NCI-H187 treated with DMSO at 0.1 percent for 48 hours (cell line): ENCODE results near the gene PAX6.

Source experiments
- DNase-seq: peaks from one replicate; lab custom pipeline; 2025; lab: John Stamatoyannopoulos, UW

Gene PAX6

GRCh38 chr11:31808721-31809540, 2.2 kb downstream of the PAX6 start:
- DNase-seq = no peak

- DNase-seq = no peak
Observed at GRCh38 chr11:31807799-31808667, 3.1 kb downstream of the PAX6 start.

DNA sequence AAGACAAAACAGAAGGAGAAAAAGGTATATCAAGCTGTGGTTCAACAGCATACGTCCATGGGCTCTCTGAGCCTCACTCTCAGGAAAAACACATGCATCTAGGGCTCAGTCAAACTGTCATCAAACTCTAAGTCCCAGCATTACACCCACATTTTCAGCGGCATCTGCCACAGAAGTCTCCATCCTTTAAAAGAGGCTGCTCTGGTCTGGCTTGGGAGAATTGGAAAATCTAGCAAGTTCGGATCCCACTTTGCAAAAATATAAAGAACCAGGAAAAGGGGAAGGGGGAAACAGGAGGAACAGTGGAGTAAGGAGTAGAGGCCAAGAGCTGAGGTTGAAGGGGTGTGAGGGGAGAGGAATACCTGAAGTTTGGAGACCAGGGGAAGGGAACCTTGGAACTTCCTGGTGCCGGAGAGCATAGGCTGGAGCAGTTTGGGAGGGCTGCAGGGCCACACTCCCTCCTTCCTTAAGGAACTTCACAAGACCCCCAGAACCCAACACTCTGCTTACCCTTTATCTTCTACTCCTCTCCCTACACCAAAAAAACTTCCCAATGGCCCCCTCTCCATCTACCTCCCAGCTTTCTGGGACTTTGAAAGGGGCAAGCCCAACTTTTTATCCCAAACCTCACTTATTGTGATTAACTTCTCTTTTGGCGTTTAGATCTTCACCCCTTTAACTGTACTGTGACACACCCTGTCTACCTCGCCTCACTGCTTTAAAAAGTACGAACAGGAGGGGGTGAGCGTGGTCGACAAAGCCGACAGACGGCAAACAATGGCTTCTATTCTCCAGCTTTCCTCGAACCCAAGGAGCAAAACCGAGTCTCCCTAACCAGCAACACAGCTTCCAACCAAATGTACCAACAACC, 4.0 kb downstream of the PAX6 start:
- no peak for DNase-seq

DNA sequence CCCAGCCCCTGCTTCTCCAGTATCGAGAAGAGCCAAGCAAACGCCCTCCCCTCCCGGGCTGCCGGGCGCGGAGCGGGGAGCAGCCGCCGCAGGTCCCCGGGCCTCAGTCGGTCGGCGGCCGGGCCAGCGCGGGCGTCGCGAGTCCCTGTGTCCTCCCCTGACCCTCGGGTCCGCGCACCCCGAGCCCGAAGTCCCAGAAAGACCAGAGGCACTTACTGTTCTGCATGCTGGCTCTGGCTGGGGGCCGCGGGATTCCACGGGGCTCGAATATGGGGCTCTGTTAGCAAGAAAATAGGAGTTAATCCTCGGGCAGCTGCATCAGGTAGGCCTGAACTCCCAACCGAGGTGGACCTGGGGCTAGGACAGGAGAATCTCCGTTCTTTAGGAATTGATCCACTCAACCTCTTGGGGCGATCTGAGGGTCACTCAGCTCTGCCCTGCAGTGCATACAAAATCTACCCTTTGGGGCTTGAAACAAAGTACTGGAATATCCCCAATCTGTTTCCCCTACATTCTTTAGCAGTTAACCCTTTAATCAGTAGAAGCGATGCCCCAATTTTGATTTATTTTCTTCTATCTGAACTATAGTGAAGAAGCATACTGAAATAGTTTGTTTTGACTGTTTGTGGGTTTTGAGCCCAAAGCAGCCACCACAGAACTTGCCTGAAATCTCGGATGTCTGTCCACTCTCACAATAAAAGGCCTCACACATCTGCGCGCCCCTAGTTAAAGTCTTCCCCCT, 4.8 kb downstream of the PAX6 start:
- no peak for DNase-seq

- no peak for DNase-seq
Observed at GRCh38 chr11:31805629-31806185, 5.4 kb downstream of the PAX6 start.

DNA sequence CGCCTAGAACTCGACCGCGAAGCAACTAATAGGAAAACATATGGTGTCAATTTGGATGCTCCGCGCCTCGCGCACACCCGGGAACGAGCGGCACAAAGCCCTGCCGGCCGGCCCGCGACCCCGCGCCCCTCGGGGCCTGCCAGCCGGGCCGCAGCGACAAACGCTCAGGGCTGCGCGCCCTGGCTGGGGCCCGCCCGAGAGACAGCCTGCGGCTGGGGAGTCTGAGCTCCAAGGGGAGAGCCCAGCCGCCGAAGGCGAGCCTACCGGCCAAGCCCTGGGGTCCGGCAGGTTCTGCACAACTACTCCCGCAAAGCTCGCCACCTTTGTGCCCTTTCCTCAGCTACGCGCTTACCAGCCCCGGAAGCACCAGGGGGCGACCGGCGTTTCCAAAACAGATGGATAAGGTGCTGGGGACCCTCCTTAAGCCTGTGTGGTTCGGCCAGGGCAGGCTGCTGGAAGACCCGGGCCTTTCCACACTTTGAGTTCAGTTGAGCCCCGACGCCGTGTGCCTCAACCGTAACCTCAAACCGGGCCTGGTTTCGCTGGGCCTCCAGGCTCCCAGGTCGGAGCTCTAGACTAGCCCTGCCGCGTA, 6.0 kb downstream of the PAX6 start:
- no peak for DNase-seq

- DNase-seq = no peak
Observed at GRCh38 chr11:31804312-31805036, 6.6 kb downstream of the PAX6 start.

DNA sequence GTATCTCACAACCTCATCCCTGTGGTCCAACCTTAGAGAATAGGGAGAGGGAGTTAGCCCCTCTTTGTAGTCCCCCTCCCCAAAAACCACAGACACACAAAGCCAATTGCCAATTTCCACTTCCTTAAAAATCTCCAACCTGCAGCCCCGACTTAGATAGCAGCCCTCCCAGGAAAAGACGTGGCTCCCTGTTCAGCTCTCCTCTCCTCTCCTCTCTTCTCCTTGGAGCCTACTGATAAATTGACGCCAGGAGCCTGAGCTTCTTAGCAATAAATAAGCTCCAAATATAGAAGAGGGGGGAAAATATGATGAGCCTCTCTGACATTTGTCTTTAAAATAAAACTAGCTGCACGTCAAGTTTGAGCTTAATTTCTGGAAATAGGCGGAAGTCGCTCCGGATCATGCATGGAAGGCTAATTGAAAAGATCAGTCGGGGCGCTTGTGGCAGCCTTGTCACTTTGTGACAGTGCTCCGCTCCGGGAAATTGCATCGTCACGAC, 7.3 kb downstream of the PAX6 start:
- DNase-seq = no peak

- DNase-seq = no peak
Observed at GRCh38 chr11:31802990-31803812, 7.9 kb downstream of the PAX6 start.

DNA sequence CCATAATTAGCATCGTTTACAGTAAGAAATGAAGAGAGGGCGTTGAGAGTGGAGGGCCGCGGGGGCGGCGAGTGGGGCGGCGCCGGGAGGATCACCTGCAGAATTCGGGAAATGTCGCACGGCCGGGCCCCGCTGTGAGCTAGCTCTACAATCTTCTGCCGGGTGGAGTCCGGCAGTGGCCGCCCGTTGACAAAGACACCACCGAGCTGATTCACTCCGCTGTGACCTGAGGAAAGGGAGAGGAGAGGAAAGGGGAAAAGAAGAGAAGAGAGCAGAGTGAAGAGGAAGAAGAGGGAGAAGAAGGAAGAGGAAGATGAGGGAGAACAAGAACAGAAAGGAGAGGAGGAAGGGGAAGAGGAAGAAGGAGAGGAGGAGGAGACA, 8.5 kb downstream of the PAX6 start:
- DNase-seq = no peak

DNA sequence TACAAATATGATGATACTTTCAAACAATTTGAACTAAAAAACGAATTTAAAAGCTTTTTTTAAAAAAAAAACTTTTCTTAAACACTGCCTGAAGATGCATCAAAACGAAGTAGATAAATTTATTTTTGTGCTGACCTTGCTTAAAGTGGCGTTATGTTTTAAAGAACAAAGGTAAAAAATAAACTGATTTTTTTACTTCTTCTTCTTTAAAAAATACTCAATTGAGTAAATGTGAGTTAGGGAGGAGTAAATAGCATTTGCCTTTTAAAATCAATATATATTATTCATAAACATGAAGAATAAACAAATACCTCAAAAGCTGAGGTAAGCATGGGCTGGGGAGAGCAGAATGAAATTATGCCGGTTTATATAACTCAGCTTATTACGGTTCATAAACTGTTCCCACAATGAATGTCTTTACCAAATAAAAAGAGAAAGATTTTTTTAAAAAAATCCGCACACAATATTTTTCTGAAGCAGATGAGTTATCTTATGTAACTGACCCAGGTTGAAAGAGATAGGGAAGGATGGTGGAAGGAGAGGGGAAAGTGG, 9.0 kb downstream of the PAX6 start:
- DNase-seq = no peak

DNA sequence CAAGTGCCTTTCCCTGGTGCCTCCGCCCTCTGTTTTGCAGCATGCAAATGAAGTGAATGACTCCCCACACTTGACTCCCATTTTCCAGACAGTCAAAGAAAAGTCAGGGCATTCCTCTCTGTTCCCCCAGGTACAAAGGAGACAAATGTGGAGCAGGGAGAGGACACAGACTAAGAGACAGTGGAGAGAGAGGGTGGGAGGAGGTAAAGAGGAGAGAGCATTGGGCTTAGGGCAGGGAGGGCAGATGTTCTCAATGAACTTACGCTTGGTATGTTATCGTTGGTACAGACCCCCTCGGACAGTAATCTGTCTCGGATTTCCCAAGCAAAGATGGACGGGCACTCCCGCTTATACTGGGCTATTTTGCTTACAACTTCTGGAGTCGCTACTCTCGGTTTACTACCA, 9.8 kb downstream of the PAX6 start:
- no peak for DNase-seq

GRCh38 chr11:31800398-31801265, 10.5 kb downstream of the PAX6 start:
- no peak for DNase-seq

DNA sequence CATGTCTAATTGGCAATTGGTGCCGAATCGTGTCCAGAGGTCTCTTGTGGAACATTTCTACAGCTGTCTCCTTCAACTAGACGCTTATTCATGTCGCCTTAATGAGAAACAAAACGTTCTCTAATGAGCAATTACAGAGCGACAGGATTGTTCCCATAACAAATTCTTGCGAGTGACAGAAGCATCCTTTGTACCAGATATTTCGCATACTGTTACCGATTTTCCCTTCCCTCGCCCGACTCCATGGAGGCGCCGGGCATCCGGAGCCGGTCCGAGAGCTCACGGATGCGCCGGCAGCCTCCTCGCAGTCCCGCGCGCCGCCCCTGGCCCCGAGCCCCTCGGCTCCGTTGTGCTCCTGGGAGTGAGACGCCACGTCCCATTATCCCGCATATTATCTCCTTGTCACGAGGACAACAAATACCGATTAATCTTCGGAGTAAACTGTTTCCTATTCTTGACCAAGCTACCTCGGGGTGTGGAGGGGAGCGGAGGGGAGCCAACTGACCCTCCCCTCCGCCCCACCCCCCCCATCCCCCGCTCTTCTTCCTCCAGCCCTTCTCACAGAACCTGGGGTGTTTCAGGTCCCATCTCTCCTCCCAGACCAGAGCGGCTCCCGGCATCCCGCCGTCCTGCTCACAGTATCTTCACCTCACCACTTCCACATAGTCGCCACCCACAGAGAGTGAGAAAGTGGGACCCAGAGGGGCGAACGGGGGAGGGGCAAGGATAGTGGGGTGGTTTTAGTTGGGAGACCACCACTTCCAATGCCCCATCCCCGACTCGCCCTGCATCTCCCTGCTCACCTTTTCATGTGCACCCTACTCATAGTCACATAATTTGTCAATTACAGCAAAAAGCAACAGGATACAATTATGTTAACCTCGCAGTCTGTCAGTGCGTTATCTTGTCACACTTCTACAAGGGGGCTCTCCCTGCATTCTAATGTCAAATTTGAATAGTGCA, 11.4 kb downstream of the PAX6 start:
- DNase-seq = no peak

- no peak for DNase-seq
Observed at GRCh38 chr11:31798554-31799434, 12.3 kb downstream of the PAX6 start.
